Measurements from ENCODE around the gene ZDHHC11B.

- no peak for TF ChIP-seq FOXM1 (IDR thresholded peaks at IDR 0.05; ENCODE audit: borderline replicate concordance)
- no peak for TF ChIP-seq ELF4 (IDR thresholded peaks at IDR 0.05)
- TF ChIP-seq BHLHE40 (IDR thresholded peaks at IDR 0.05; ENCODE audit: borderline replicate concordance), result no peak
- no peak for TF ChIP-seq PKNOX1 (IDR thresholded peaks at IDR 0.05)
- TF ChIP-seq SUZ12 (IDR thresholded peaks at IDR 0.05), result no peak
- no peak for TF ChIP-seq SP1 (IDR thresholded peaks at IDR 0.05)
Observed at GRCh38 chr5:671459-672328, 112.8 kb downstream of the ZDHHC11B start.

Data from HEK293T (cell line).